ENCODE data around the gene RNF217.

DNA sequence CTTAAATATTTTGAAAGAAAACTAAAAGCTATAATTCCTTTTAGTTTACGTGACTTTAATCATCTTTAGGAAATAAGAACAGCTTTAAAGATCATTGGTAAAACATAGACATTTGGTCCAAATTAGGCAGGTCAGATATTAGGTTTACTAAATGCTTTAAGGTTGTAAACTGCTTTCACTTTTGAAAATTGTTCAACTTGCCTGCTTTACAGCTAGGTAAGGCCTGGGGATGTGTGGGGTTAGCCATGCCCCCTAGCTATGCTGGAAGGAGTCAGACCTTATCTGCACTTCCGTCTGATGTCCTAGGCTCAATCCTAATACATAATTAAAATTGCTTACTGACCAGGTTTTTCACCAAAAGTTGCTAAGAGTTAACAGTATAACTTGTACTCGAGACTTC, 160.8 kb downstream of the RNF217 start:
- TF ChIP-seq, protein P1, sequence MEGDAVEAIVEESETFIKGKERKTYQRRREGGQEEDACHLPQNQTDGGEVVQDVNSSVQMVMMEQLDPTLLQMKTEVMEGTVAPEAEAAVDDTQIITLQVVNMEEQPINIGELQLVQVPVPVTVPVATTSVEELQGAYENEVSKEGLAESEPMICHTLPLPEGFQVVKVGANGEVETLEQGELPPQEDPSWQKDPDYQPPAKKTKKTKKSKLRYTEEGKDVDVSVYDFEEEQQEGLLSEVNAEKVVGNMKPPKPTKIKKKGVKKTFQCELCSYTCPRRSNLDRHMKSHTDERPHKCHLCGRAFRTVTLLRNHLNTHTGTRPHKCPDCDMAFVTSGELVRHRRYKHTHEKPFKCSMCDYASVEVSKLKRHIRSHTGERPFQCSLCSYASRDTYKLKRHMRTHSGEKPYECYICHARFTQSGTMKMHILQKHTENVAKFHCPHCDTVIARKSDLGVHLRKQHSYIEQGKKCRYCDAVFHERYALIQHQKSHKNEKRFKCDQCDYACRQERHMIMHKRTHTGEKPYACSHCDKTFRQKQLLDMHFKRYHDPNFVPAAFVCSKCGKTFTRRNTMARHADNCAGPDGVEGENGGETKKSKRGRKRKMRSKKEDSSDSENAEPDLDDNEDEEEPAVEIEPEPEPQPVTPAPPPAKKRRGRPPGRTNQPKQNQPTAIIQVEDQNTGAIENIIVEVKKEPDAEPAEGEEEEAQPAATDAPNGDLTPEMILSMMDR (IDR thresholded peaks at IDR 0.05) = no peak
- TF ChIP-seq SIN3A (IDR thresholded peaks at IDR 0.05; ENCODE audit: borderline replicate concordance, insufficient read depth, low read depth, low read length) = no peak
- no peak for TF ChIP-seq POLR2AphosphoS5 (IDR thresholded peaks at IDR 0.05; ENCODE audit: low read depth, low read length)
